T-helper 2 cell treated with Interferon-gamma antibody and Interleukin-4, amounts not matched to agents 5 μg/mL and 100 μg/mL, for 36 hours (primary cell): ENCODE results near the gene FLNA.

Source experiments
- DNase-seq: peaks from one replicate; pipeline ENCODE4 v3.0.0; 2021; ENCODE audit warnings: low spot score
- H3K27ac Mint-ChIP-seq: one replicate; pipeline ENCODE4 v1.8.0; 2021; ENCODE audit warnings: mild to moderate bottlenecking, mixed read lengths
- H3K27me3 Mint-ChIP-seq: one replicate; pipeline ENCODE4 v1.8.0; 2021; ENCODE audit warnings: low read depth, mixed read lengths
- H3K36me3 Mint-ChIP-seq: one replicate; pipeline ENCODE4 v1.8.0; 2021; ENCODE audit warnings: low read depth, mixed read lengths
- H3K4me1 Mint-ChIP-seq: one replicate; pipeline ENCODE4 v1.8.0; 2021; ENCODE audit warnings: low read depth, mixed read lengths
- H3K4me3 Mint-ChIP-seq: one replicate; pipeline ENCODE4 v1.8.0; 2022; ENCODE audit warnings: mild to moderate bottlenecking, moderate library complexity, mixed read lengths
- H3K9me3 Mint-ChIP-seq: one replicate; pipeline ENCODE4 v1.8.0; 2021; ENCODE audit warnings: mixed read lengths

FLNA gene

DNA sequence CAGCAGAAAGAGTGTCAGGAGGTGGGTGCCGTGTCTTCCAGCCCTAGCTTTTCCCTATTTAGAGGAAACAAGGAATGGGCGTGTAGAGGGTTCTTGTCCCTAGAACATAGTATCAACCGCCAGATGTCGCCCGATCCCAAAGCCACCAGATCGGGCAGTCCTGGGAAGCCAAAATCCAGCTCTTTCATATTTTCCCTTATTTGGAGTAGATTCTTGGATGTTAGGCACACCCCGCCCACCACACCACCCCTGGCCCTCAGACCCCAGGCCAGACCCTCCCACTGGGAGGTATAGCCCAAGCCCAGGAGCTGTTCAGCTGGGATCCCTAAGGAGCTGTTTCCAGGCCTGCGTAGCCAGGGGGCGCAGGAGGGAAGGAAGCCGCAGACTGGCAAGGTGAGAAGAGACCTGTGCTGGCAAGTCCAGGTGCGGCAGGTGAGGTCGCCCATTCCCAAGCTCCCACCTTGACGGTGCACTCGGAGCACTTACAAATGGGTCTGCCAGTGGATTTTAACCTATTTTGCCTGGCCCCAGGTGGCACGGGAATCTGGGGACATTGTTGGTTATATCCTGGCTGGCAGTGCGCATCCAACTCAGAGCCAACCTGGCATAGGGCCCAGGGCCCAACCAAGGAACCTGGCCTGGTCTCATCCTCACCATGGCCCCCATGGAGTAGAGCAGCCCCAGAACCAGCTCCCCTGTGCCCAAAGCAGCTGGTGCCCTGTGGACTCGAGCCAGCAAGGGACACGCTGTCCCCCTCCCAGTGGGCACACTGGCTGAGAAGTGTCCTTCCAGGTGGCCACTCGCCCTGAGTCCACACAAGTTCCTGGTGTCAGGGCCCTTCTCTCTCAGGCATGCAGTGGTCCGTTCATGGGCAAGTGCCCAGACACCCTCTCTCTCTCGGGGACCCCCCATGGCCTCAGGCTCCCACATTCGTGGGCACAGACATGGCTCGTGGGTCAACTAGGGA is 811 bp downstream of the FLNA start:
- Mint-ChIP-seq H3K9me3 (no peaks in the 10 kb centered on the region), H3K4me3 (peak overlapping the region; percentile 77), H3K4me1 (peaks cover 13% of the 10 kb centered on the region), H3K36me3 (peaks cover 14% of the 10 kb centered on the region), H3K27ac (no peak overlapping the region), H3K27me3 (no peaks in the 10 kb centered on the region)
- no peak for DNase-seq

DNA sequence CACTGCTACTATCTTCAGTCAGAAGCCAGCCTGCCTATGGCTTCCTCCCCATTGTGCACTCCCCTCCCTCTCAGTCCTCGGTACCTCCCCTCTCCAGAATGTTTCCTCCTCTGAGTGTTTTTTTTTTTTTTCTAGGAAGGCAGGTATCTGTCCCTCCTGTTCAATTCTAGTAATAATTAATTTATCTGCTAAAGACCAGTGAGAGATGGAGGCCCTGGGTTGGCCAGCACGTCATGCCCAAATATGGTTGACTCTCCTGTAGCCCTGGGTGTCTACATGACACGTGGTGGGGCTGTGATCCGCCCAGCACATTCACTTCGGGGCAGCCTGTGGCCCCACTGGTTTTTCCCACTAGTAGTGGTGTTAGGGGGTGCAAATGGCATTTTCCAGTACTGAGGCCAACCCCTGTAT is 1.8 kb downstream of the FLNA start:
- Mint-ChIP-seq H3K27me3 (no peaks in the 10 kb centered on the region), H3K9me3 (no peaks in the 10 kb centered on the region), H3K4me3 (peak overlapping the region; percentile 82), H3K36me3 (peaks cover 21% of the 10 kb centered on the region), H3K27ac (peak overlapping the region; percentile 80), H3K4me1 (peaks cover 18% of the 10 kb centered on the region)
- no peak for DNase-seq

DNA sequence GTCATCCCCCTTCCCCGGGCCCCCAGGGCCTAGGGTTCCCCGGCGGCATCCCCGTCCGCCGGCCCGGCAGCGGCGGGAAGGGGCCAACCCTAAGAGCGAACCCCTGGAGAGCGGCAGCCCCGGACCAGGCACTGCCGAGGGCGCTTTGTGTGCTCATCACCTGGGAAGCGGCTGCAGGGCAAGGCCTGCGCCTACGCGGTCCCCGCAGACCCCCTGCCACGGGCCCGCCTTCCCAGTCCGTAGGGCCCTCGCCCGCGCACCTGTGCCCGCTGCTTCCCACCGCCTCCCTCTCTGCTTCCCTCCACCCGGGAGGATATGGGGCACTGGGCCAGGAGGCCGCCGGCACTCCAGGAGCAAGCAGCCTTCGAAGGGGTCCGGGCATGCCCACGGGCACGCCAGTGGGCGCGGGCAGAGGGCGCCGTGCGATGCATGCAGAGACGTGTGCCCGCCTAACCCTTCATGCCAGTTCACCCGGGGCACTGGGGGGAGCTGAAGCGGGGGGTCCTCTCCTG is 2.6 kb downstream of the FLNA start:
- Mint-ChIP-seq H3K36me3 (peaks cover 25% of the 10 kb centered on the region), H3K27me3 (no peaks in the 10 kb centered on the region), H3K27ac (no peak overlapping the region), H3K9me3 (no peaks in the 10 kb centered on the region), H3K4me1 (peaks cover 14% of the 10 kb centered on the region), H3K4me3 (peak overlapping the region; percentile 82)
- no peak for DNase-seq

DNA sequence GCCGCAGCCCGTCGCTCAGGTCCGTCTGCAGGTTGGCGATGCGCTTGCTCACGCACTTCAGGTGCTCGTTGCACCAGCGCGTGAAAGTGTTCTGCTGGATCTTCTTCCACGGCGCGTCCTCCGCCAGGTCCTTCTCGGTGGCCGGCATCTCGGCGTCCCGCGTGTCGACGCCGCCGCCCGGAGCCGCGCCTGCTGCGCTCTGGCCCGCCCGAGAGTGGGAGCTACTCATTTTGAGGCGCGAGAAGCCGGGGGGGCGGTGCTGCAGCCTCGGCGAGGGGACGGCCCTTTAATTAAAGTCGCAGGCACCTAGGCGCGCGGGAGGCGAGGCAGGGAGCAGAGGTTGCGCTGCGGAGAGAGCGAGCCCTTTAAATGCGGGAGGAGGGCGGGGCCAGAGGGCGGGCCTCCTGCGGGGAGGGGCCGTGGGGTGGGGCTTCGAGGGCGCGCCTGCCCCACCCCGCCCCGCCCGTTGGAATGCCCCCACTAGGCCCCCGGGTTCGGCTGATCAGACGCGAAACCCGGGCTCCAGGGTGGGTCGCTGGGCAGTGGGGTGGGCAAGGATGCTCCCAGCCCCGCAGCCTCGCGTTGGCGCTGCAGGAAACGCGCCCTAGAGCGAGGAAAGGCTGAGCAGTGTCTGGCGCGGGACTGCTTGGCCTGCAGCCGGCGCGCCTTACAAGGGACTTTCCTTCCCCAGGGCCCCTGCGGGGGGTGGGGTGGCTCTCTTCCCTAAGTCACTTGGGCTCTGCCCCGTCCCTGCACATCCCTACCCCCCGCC is 3.2 kb downstream of the FLNA start:
- peak; percentile 89 for DNase-seq
- H3K4me3 Mint-ChIP-seq, result peak overlapping the region; percentile 76
- H3K9me3 Mint-ChIP-seq, result no peaks in the 10 kb centered on the region
- peak overlapping the region; percentile 75 for H3K27ac Mint-ChIP-seq
- H3K36me3 Mint-ChIP-seq, result peaks cover 28% of the 10 kb centered on the region
- peaks cover 14% of the 10 kb centered on the region for H3K4me1 Mint-ChIP-seq
- H3K27me3 Mint-ChIP-seq, result no peaks in the 10 kb centered on the region

- H3K27ac Mint-ChIP-seq, result peak overlapping the region; percentile 75
- peak overlapping the region; percentile 97 for H3K4me3 Mint-ChIP-seq
- DNase-seq, result no peak
- H3K27me3 Mint-ChIP-seq, result no peaks in the 10 kb centered on the region
- H3K36me3 Mint-ChIP-seq, result peaks cover 30% of the 10 kb centered on the region
- H3K4me1 Mint-ChIP-seq, result peaks cover 14% of the 10 kb centered on the region
- no peaks in the 10 kb centered on the region for H3K9me3 Mint-ChIP-seq
These were observed 4.0 kb downstream of the FLNA start for GRCh38 chrX:154370300-154371016.

DNA sequence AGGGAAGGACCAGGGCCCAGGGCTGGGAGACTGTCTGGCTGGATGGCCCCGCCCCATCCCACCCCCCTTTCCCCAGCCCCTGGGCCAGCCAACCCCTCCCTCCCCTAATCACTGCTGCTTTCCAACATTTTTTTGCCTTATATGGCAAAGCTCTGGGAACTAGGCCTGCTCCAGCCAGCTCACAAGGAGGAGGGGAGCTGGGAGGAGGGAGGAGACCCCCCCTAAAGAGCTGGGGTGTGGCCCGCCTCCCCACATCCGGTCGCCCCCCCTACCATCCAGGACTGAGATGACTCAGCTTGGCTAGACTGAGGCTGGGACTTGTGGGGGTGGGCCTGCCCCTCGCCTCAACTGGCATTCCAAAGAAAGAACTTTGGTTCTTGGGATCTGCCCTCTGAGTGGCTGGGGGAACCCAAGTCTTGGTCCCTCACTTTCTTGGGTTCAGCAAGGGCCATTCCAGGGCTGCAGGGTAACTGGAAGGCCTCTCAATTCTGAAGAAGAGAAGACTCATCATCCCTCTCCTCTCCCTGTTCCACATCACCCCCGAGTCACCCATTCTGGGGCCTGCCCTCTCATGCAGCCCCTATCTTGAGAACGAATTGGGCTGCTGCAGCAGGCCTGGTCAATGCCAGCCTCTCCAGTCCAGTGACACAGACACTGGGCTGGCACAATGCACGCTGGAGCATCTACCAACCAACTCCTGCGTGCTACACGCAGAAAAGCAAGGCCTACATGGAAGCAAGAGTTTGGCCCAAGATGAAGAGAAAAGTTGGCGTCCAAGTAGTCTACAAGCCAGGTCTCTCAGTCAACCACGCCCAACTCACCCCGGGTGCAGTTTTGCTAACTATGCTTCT is 4.8 kb downstream of the FLNA start:
- peak; percentile 70 for DNase-seq
- H3K27me3 Mint-ChIP-seq, result no peaks in the 10 kb centered on the region
- peak overlapping the region; percentile 97 for H3K4me3 Mint-ChIP-seq
- peak overlapping the region; percentile 67 for H3K27ac Mint-ChIP-seq
- H3K36me3 Mint-ChIP-seq, result peaks cover 36% of the 10 kb centered on the region
- H3K9me3 Mint-ChIP-seq, result no peaks in the 10 kb centered on the region
- H3K4me1 Mint-ChIP-seq, result peaks cover 16% of the 10 kb centered on the region

- peak; percentile 90 for DNase-seq
- H3K4me3 Mint-ChIP-seq, result peak overlapping the region; percentile 90
- H3K36me3 Mint-ChIP-seq, result peaks cover 37% of the 10 kb centered on the region
- H3K4me1 Mint-ChIP-seq, result peaks cover 17% of the 10 kb centered on the region
- H3K27ac Mint-ChIP-seq, result peak overlapping the region; percentile 90
- H3K9me3 Mint-ChIP-seq, result no peaks in the 10 kb centered on the region
- no peaks in the 10 kb centered on the region for H3K27me3 Mint-ChIP-seq
These were observed 5.6 kb downstream of the FLNA start for GRCh38 chrX:154368630-154369448.

GRCh38 chrX:154367474-154368308 is 6.7 kb downstream of the FLNA start:
- H3K36me3 Mint-ChIP-seq, result peaks cover 42% of the 10 kb centered on the region
- peak overlapping the region; percentile 90 for H3K27ac Mint-ChIP-seq
- no peaks in the 10 kb centered on the region for H3K9me3 Mint-ChIP-seq
- DNase-seq, result no peak
- H3K4me3 Mint-ChIP-seq, result peak overlapping the region; percentile 90
- peaks cover 14% of the 10 kb centered on the region for H3K4me1 Mint-ChIP-seq
- H3K27me3 Mint-ChIP-seq, result no peaks in the 10 kb centered on the region

DNA sequence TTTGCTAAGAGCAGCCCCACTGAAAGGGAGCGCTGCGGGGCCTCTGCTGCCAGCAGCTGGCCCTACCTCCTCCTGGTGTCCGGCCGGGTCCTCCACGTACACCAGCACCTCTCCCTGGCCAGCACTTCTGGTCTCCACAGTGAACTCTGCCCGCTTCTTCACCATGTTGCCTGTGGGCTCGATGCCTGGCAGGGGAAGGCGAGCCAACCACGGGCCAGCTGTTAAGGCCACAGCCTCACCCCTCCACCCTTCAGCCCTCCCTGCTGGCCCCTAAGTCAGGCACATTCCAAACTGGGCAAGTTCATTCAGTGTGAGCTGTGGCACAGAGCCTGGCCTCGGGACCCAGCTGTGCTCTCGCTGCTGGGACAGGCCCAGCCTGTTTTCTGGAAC is 7.8 kb downstream of the FLNA start:
- no peaks in the 10 kb centered on the region for H3K9me3 Mint-ChIP-seq
- H3K27ac Mint-ChIP-seq, result no peak overlapping the region
- H3K4me3 Mint-ChIP-seq, result no peak overlapping the region
- H3K27me3 Mint-ChIP-seq, result no peaks in the 10 kb centered on the region
- H3K4me1 Mint-ChIP-seq, result peaks cover 11% of the 10 kb centered on the region
- DNase-seq, result no peak
- H3K36me3 Mint-ChIP-seq, result peaks cover 46% of the 10 kb centered on the region

DNA sequence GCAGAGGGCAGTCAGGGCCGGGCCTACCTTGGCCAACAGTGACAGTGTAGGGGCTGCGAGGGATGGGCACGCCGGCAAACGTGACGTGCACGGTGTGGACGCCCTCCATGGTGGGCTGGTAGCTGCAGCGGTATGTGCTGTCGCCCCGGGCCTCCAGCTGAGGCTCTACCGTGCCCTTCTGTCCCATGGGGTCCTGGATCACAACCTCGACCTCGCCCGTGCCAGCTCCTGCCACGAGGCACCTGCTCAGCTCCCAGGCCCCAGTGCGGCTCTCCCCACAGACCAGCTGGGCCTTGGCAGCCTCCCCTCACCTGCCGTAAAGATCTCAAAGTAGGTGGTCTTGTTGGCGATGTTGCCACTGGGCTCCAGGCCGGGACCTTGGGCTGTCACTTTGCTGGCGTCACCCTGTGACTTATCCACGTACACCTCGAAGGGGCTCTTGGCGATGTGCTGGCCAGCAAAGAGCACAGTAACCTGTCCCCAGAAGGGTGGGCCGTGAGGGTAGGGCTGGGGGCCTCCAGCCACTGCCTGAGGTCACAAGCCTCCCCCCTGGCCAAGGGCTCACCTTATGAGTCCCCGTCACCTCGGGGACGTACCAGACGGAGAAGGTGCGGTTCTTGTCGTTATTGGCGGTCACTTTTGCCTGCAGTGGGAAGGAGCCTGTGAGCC is 8.3 kb downstream of the FLNA start:
- H3K27ac Mint-ChIP-seq, result no peak overlapping the region
- H3K4me3 Mint-ChIP-seq, result no peak overlapping the region
- no peaks in the 10 kb centered on the region for H3K9me3 Mint-ChIP-seq
- DNase-seq, result no peak
- H3K36me3 Mint-ChIP-seq, result peaks cover 50% of the 10 kb centered on the region
- H3K27me3 Mint-ChIP-seq, result no peaks in the 10 kb centered on the region
- H3K4me1 Mint-ChIP-seq, result peaks cover 11% of the 10 kb centered on the region

DNA sequence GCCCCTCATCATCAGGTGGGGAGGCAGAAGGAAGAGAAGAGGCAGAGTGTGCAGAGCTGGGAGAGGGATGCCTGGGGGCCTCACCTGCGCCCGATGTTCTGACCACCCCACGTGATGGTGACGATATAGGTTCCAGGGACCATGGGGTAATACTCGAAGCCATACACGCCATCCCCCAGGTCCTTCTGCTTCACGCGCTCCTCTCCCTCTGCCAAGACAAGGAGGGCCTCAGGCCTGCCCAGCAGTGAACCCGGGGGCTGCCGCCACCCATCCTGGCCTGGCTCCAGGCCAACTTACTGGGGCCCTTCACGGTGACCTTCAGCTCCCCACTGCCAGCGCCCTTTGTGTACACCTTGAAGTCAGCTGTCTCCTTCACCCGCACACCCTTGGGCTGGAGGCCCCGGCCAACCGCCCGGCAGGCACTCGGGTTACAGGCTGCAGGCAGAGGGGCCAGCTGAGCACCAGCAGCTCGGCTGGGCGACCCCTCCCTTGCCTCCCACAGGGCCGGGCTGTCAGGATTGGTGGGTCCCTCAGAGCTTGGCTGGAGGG is 9.3 kb downstream of the FLNA start:
- H3K27me3 Mint-ChIP-seq, result no peaks in the 10 kb centered on the region
- H3K9me3 Mint-ChIP-seq, result no peaks in the 10 kb centered on the region
- DNase-seq, result no peak
- H3K36me3 Mint-ChIP-seq, result peaks cover 52% of the 10 kb centered on the region
- H3K4me1 Mint-ChIP-seq, result peaks cover 11% of the 10 kb centered on the region
- H3K4me3 Mint-ChIP-seq, result no peak overlapping the region
- no peak overlapping the region for H3K27ac Mint-ChIP-seq
